Brain microvascular endothelial cell (primary cell): ENCODE measurements around the gene GP1BB.

Experiments
- DNase-seq: peaks from one replicate; pipeline ENCODE4 v3.0.0-alpha.2; 2020
- H3K27ac ChIP-seq: fragments of 250-450 bp; sonication (Bioruptor Pico); 2 replicates; pipeline ENCODE4 v1.5.1; 2020; ENCODE audit warnings: mild to moderate bottlenecking, moderate library complexity
- H3K27me3 ChIP-seq: fragments of 250-450 bp; sonication (Bioruptor Pico); replicated peaks from 2 replicates; pipeline ENCODE4 v1.5.1; 2020; ENCODE audit warnings: mild to moderate bottlenecking
- H3K36me3 ChIP-seq: fragments of 250-450 bp; sonication (Bioruptor Pico); replicated peaks from 2 replicates; pipeline ENCODE4 v1.5.1; 2020; ENCODE audit warnings: mild to moderate bottlenecking
- H3K4me3 ChIP-seq: 2 replicates; pipeline ENCODE4 v1.5.1; 2011; ENCODE audit warnings: low read depth, mild to moderate bottlenecking, control low read depth, low read length, moderate library complexity
- CTCF ChIP-seq: IDR thresholded peaks from 2 replicates; pipeline ENCODE4 v1.5.1; 2011; ENCODE audit warnings: low read depth, mild to moderate bottlenecking, moderate library complexity, low read length, control low read depth, inconsistent platforms; ENCODE audit errors: missing control alignments
- in situ Hi-C: cut with HindIII; loops from 2 replicates; pipeline ENCODE4 v1.10.0; 2017; ENCODE audit warnings: low sequenced_read_pairs, low pct_ligation_motif_present

Gene GP1BB

GRCh38 chr22:19766511-19767426, 43.4 kb downstream of the GP1BB start:
- Histone ChIP-seq H3K27ac (no peak overlapping the region), H3K36me3 (no peaks in the 10 kb centered on the region), H3K27me3 (peaks cover 69% of the 10 kb centered on the region), H3K4me3 (no peak overlapping the region)
- in situ Hi-C loops, result no loop called here
- peak; percentile 43 for TF ChIP-seq CTCF
- peak; percentile 9 for DNase-seq

- no peak for DNase-seq
- in situ Hi-C loops, result no loop called here
- H3K36me3 ChIP-seq, result no peaks in the 10 kb centered on the region
- H3K27me3 ChIP-seq, result peaks cover 70% of the 10 kb centered on the region
- no peak for TF ChIP-seq CTCF
- H3K4me3 ChIP-seq, result no peak overlapping the region
- no peak overlapping the region for H3K27ac ChIP-seq
Observed at GRCh38 chr22:19767427-19768341, 44.3 kb downstream of the GP1BB start.

GRCh38 chr22:19769393-19769715, 46.0 kb downstream of the GP1BB start:
- TF ChIP-seq CTCF, result no peak
- Histone ChIP-seq H3K27ac (no peak overlapping the region), H3K36me3 (no peaks in the 10 kb centered on the region), H3K27me3 (peaks cover 73% of the 10 kb centered on the region), H3K4me3 (no peak overlapping the region)
- in situ Hi-C loops, result no loop called here
- no peak for DNase-seq

- no peak for DNase-seq
- no peak overlapping the region for H3K4me3 ChIP-seq
- no peak for TF ChIP-seq CTCF
- no peak overlapping the region for H3K27ac ChIP-seq
- no peaks in the 10 kb centered on the region for H3K36me3 ChIP-seq
- in situ Hi-C loops, result no loop called here
- peaks cover 66% of the 10 kb centered on the region for H3K27me3 ChIP-seq
Observed at GRCh38 chr22:19770349-19771220, 47.2 kb downstream of the GP1BB start.

GRCh38 chr22:19772422-19772672, 49.0 kb downstream of the GP1BB start:
- no peak for DNase-seq
- Histone ChIP-seq H3K4me3 (no peak overlapping the region), H3K36me3 (no peaks in the 10 kb centered on the region), H3K27me3 (peaks cover 50% of the 10 kb centered on the region), H3K27ac (no peak overlapping the region)
- TF ChIP-seq CTCF, result no peak
- in situ Hi-C loops, result no loop called here
